Nephron progenitor cell (in vitro differentiated cells): ENCODE measurements around the gene CUTC.
"Not testable (repeated sequence)": the region's sequence is repeated elsewhere in the genome, so short reads cannot be mapped to it uniquely, and the experiment has no call there.

Experiments used
- DNase-seq: peaks from one replicate; pipeline ENCODE4 v3.0.0; 2021
- H3K27ac Mint-ChIP-seq: 2 replicates; pipeline ENCODE4 v1.8.0; 2021; ENCODE audit warnings: mild to moderate bottlenecking, moderate library complexity, mixed read lengths
- H3K27me3 Mint-ChIP-seq: 2 replicates; pipeline ENCODE4 v1.8.0; 2021; ENCODE audit warnings: mild to moderate bottlenecking, low read depth, mixed read lengths; ENCODE audit not compliant: poor library complexity
- H3K36me3 Mint-ChIP-seq: 2 replicates; pipeline ENCODE4 v1.8.0; 2021; ENCODE audit warnings: low read depth, mixed read lengths
- H3K4me1 Mint-ChIP-seq: 2 replicates; pipeline ENCODE4 v1.8.0; 2021; ENCODE audit warnings: mixed read lengths
- H3K4me3 Mint-ChIP-seq: 2 replicates; pipeline ENCODE4 v1.8.0; 2021; ENCODE audit warnings: mild to moderate bottlenecking, moderate library complexity, mixed read lengths
- H3K9me3 Mint-ChIP-seq: 2 replicates; pipeline ENCODE4 v1.8.0; 2021; ENCODE audit warnings: mild to moderate bottlenecking, moderate library complexity, mixed read lengths
- CTCF ChIP-seq: fragments of 200-600 bp; sonication (generic); IDR thresholded peaks from 2 replicates; pipeline ENCODE4 v1.5.0; 2021; ENCODE audit warnings: antibody characterized with exemption

The CUTC gene

GRCh38 chr10:99740260-99740659, 8.2 kb downstream of the CUTC start:
- Mint-ChIP-seq H3K4me3 (no peak overlapping the region), H3K27me3 (no peaks in the 10 kb centered on the region), H3K27ac (no peak overlapping the region), H3K4me1 (no peaks in the 10 kb centered on the region), H3K36me3 (peaks cover 91% of the 10 kb centered on the region), H3K9me3 (peaks cover 31% of the 10 kb centered on the region)
- no peak for DNase-seq
- TF ChIP-seq CTCF: no peak

DNA sequence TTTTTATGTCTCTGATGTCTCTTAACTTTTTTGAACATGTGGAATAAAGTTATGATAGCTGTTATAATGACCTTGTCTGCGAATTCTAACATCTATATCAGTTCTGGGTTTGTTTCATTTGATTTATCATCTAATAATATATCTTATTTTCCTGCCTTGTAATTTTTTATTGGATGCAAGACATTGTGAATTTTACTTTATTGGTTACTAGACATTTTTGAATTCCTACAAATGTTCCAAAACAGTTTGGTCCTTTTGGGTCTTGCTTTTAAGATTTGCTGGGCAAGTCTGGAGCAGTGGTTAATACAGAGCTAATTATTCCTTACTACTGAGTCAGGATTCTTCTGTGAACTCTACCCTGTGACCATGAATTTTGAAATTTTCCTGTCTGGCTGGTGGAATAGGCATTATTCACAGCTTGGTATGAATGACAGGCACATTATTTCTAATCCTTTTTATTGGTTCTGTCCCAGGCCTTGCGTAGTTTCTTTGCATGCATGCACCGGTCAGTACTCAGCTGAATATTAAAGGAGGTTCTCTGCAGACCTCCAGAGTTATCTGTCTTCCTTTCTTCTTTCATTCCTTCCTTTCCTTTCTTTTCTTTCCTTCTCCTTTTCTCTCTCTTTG, 9.0 kb downstream of the CUTC start:
- H3K27me3 Mint-ChIP-seq: no peaks in the 10 kb centered on the region
- peak overlapping the region; percentile 77 for H3K27ac Mint-ChIP-seq

DNA sequence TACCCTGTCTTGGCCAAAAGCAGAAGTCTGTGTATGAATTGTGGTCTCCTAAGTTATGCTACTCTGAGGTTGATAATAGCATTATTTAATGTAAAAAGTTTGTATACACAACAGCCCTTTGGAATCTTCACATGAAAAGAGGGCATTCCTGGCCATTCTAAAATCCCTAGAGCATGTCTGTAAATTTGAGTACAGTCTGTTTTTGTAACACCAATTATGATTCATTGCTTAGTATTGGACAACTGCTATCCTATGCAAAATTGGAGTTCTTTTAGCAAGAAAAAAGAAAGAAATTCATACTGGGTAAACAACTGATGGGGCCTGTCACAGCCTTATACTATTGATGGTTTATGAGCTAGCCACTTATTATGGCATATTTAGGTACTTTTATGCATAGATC, 10.2 kb downstream of the CUTC start:
- Mint-ChIP-seq H3K27ac (no peak overlapping the region), H3K4me1 (no peaks in the 10 kb centered on the region), H3K9me3 (peaks cover 31% of the 10 kb centered on the region), H3K27me3 (no peaks in the 10 kb centered on the region), H3K36me3 (peaks cover 78% of the 10 kb centered on the region), H3K4me3 (no peak overlapping the region)
- DNase-seq: no peak
- no peak for TF ChIP-seq CTCF

More for the DNA sequence above, 9.0 kb downstream of the CUTC start:
- Mint-ChIP-seq H3K36me3 (peaks cover 87% of the 10 kb centered on the region), H3K4me3 (no peak overlapping the region), H3K4me1 (no peaks in the 10 kb centered on the region), H3K9me3 (peaks cover 31% of the 10 kb centered on the region)
- no peak for DNase-seq
- no peak for TF ChIP-seq CTCF

DNA sequence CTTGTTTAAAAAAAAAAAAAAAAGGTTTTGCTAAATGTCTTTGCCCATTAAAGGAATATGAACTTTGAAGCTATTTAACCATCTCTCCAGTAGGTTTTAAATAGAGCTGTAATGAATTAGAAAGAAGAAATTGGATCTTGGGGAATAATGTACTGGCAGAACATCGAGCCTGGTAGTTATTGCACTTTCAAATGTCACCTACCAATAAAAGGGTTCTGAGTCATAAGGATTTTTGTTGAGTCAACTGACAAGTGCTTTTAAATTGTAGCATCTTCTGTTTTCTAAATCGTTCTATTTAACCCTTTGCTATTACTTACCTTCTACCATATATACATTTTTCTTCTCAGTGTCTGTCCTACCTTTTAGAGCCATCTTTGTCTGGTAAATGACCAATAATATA, 10.7 kb downstream of the CUTC start:
- Mint-ChIP-seq H3K4me3 (no peak overlapping the region), H3K27ac (no peak overlapping the region), H3K9me3 (peaks cover 31% of the 10 kb centered on the region), H3K27me3 (no peaks in the 10 kb centered on the region), H3K4me1 (no peaks in the 10 kb centered on the region), H3K36me3 (peaks cover 73% of the 10 kb centered on the region)
- TF ChIP-seq CTCF: no peak
- DNase-seq: no peak

GRCh38 chr10:99743841-99744240, 11.8 kb downstream of the CUTC start:
- H3K4me1 Mint-ChIP-seq: no peaks in the 10 kb centered on the region
- peaks cover 29% of the 10 kb centered on the region for H3K9me3 Mint-ChIP-seq
- no peak for TF ChIP-seq CTCF
- no peak for DNase-seq
- no peaks in the 10 kb centered on the region for H3K27me3 Mint-ChIP-seq
- no peak overlapping the region for H3K4me3 Mint-ChIP-seq
- peaks cover 62% of the 10 kb centered on the region for H3K36me3 Mint-ChIP-seq
- H3K27ac Mint-ChIP-seq: no peak overlapping the region

DNA sequence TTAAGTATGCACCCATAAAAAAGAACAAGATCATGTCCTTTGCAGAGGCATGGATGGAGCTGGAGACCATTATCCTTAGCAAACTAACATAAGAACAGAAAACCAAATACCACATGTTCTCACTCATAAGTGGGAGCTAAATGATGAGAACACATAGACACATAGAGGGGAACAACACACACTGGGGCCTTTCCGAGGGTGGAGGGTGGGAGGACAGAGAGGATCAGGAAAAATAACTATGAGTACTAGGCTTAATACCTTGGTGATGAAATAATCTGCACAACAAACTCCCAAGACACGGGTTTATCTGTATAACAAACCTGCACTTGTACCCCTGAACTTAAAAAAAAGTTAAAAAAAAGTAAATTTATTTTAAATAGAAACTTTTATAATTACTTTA, 14.1 kb downstream of the CUTC start:
- H3K36me3 Mint-ChIP-seq: peaks cover 51% of the 10 kb centered on the region
- not testable (repeated sequence) for H3K27ac Mint-ChIP-seq

More for the DNA sequence above, 14.1 kb downstream of the CUTC start:
- not testable (repeated sequence) for H3K4me3 Mint-ChIP-seq, DNase-seq, H3K9me3 Mint-ChIP-seq, H3K4me1 Mint-ChIP-seq, H3K27me3 Mint-ChIP-seq
